ENCODE data around the gene NIT1.

NIT1 gene

DNA sequence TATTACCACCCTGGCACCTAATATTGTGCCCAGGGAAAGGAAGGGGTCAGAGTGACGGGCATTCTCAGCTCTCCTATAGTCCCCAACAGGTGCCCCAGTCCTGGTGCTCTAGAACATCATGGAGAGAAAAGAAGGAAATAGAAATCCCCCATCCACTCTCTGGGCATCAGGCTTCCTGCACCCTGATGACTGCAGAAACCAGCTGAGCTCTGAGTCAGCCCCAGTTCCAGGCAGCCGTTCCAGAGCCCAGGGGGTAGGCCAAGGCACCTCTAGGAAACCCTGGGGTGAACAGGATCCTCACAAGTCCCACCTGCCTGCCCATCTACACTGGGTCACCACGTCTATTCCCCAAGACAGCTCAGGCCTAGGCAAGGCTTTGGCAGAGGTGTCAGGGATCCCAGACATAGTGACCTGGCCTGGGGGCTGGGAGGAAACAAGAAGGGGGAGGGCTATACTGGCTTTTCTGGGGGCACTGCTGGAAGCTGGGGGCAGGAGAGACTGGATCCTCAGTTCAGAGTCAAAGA is 29.3 kb upstream of the NIT1 start:
- FAIRE-seq = no peak
- no peak for DNase-seq (ENCODE audit: insufficient read length)
- TF ChIP-seq POLR2AphosphoS5 (IDR thresholded peaks at IDR 0.05; ENCODE audit: low read depth, low read length) = no peak
- no peak for TF ChIP-seq TAF1 (IDR thresholded peaks at IDR 0.05; ENCODE audit: borderline replicate concordance, low read depth, low read length)
- TF ChIP-seq POLR2A (IDR thresholded peaks at IDR 0.05; ENCODE audit: low read depth, low read length) = no peak

DNA sequence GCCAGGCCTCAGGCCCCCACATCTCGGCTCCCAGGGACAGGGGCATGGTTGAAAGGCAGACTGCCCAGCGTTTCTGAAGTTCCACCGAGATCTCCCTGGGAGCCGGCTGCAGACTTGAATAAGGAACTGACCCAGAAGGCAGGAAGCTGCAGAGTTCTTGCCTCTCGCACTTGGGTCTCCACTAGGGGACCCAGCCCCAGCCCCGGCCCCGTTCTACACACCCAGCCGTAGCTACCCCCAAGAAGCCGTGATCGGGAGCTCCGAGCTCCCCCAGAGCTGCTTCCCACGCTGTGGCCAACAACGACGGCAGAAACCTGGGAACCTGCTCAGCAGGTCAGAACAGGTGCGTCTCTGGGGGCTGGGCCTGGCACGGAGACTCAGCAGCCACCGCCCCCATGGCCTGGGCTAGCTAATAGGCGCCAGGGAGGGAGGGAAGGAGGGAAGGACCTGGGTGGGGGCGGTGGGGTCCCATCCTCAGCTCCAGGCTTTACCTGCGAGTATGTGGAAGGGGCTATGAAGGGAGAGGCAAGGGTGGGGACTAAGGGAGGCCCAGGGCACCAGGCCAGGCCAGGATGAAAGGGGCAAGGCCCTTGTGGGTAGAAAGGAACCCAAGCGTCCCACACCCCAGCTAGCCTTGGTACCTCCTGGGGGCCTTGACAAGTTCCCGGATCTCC is 28.5 kb upstream of the NIT1 start, which contains the start of gene NECTIN4:
Gene NECTIN4, minus strand, starts transcription at position 308 of the 674 bp plus-strand sequence. Its CDS starts 262 bp downstream, at position 46.
- TF ChIP-seq POLR2A (IDR thresholded peaks at IDR 0.05; ENCODE audit: low read depth, low read length) = no peak
- TF ChIP-seq POLR2AphosphoS5 (IDR thresholded peaks at IDR 0.05; ENCODE audit: low read depth, low read length) = no peak
- FAIRE-seq (no peak), DNase-seq (ENCODE audit: insufficient read length) (no peak)

DNA sequence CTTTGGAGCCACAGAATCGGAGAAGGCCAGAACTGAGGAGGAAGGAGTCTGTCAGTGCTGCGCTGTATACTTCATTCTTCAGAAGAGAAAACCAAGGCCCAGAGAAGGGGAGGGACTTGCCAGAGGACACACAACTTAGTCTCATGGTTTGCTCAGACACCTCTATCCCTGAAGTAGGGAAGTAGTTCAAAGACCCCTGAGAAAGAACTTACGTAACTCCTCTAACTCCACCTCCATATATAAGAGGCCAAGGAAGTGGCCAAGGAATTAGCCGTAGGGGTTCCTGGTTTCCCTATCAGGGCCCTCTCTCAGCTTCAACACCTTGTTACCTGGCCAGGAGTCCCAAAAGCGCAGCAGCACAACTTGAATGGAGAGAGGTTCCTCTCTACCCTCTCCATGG is 28.0 kb upstream of the NIT1 start:
- FAIRE-seq = no peak
- DNase-seq (ENCODE audit: insufficient read length) = no peak
- no peak for TF ChIP-seq TAF1 (IDR thresholded peaks at IDR 0.05; ENCODE audit: borderline replicate concordance, low read depth, low read length)
- no peak for TF ChIP-seq POLR2AphosphoS5 (IDR thresholded peaks at IDR 0.05; ENCODE audit: low read depth, low read length)
- no peak for TF ChIP-seq POLR2A (IDR thresholded peaks at IDR 0.05; ENCODE audit: low read depth, low read length)

DNA sequence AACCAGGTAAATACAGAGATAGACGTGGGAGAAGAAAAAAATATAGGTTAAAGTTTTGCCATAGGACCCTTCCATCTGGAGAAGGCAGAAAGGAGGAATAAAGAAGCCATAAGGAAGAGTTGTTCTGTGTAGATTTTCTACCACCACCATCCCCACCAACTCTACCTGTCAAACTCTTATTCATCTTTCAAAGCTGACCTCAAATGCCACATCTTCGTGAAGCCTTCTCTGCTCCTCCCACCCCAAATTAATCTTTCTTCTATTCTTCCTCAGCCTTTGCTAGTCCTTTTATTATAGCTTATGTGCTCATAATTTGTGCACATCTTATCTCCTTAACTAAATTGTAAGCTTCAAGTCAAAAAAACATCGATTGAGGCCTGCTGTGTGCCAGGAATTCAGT is 27.3 kb upstream of the NIT1 start:
- DNase-seq (ENCODE audit: insufficient read length) (no peak), FAIRE-seq (no peak)
- TF ChIP-seq POLR2AphosphoS5 (IDR thresholded peaks at IDR 0.05; ENCODE audit: low read depth, low read length) (no peak), TAF1 (IDR thresholded peaks at IDR 0.05; ENCODE audit: borderline replicate concordance, low read depth, low read length) (no peak), POLR2A (IDR thresholded peaks at IDR 0.05; ENCODE audit: low read depth, low read length) (no peak)

DNA sequence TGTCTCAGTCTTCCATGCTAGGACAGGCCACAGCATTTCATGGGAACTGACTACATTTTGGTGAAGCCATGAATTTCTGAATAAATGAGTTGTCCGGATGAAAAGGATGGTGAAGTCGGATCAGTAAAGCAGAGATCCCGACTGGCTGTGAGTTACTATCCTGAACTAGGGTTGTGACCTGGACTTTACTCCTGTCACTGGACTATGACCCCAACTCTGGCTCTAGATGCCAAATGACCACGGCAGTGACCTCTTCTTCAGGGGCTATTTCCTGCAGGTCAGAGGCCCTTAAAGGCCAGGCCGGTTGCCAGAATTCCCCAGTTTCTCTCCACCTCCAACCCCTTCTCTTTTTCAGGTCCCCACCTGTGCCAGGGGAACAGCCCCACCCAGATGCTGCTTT is 26.8 kb upstream of the NIT1 start:
- TF ChIP-seq TAF1 (IDR thresholded peaks at IDR 0.05; ENCODE audit: borderline replicate concordance, low read depth, low read length) (no peak), POLR2AphosphoS5 (IDR thresholded peaks at IDR 0.05; ENCODE audit: low read depth, low read length) (no peak)
- DNase-seq (ENCODE audit: insufficient read length) = no peak
- FAIRE-seq = no peak

DNA sequence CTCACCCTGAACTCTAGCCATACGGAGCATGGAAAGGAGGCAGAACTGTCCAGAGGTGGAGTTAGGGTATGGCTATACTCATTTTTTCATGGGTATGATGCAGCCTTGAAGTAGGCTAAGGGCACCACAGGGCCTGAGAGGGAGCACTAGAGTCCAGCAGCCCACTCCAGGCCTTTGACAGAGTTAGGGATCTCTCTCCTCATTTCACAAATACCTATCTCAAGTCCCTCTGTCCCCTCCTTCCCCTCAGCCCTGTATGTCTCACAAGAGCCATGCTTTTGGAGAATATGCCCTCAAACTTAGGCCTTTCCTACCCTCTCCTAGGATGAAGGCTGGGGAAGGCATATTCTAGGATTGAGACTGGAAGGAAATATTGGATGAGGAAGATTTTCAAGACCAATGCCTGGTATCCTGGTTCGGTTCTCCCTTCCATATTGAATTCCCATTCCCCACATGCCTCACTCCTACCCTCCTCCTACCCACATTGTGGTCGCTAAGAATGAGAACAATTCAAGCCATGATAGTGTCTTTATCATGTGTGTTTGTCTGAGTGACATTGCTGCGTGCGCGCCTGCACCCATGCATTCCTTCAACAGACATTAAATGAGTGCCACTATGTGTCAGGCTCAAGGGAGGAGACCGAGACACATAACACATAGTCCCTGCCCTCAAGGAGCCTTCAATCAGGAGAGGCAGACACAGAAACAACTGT is 26.0 kb upstream of the NIT1 start:
- FAIRE-seq (no peak), DNase-seq (ENCODE audit: insufficient read length) (no peak)
- TF ChIP-seq TAF1 (IDR thresholded peaks at IDR 0.05; ENCODE audit: borderline replicate concordance, low read depth, low read length) (no peak), POLR2A (IDR thresholded peaks at IDR 0.05; ENCODE audit: low read depth, low read length) (no peak), POLR2AphosphoS5 (IDR thresholded peaks at IDR 0.05; ENCODE audit: low read depth, low read length) (no peak)

DNA sequence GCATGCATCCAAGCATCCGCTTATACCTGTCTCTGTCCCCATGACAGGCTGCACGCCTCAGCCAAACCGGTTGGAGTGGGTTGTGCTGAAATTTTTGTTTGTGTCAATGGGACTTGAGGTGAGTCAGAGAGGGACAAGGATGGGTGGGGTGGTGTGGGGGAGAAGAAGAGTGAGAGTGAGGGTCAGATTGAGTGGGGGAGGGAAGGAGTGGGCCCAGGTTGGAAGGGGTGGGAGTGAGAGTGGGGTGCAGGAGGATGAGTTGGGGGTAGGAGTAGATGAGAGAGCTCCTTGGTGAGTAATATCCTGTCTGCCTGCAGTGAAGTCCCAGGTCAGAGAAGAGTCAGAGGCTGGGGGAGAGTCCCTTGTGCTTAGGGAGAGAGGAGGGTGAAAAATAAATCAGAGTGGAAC is 25.3 kb upstream of the NIT1 start:
- TF ChIP-seq POLR2A (IDR thresholded peaks at IDR 0.05; ENCODE audit: low read depth, low read length) = no peak
- no peak for FAIRE-seq
- DNase-seq (ENCODE audit: insufficient read length) = no peak

DNA sequence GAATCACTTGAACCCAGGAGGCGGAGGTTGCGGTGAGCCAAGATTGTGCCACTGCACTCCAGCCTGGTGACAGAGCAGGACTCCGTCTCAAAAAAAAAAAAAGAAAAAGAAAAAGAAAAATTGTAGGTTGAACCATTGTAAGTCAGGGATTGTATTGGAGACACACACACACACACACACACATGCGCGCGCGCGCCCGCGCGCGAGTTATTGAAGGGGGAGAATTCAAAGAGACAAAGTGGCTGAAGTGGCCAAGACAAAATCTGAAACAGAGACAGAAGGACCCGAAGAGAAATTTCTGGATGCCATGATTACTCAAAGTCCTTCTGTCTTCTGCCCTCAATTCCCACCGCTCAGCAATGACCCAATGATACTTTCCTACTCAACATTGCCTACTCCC is 23.4 kb upstream of the NIT1 start:
- TF ChIP-seq TAF1 (IDR thresholded peaks at IDR 0.05; ENCODE audit: borderline replicate concordance, low read depth, low read length) (no peak), POLR2AphosphoS5 (IDR thresholded peaks at IDR 0.05; ENCODE audit: low read depth, low read length) (no peak), POLR2A (IDR thresholded peaks at IDR 0.05; ENCODE audit: low read depth, low read length) (no peak)
- DNase-seq (ENCODE audit: insufficient read length) = no peak
- no peak for FAIRE-seq

DNA sequence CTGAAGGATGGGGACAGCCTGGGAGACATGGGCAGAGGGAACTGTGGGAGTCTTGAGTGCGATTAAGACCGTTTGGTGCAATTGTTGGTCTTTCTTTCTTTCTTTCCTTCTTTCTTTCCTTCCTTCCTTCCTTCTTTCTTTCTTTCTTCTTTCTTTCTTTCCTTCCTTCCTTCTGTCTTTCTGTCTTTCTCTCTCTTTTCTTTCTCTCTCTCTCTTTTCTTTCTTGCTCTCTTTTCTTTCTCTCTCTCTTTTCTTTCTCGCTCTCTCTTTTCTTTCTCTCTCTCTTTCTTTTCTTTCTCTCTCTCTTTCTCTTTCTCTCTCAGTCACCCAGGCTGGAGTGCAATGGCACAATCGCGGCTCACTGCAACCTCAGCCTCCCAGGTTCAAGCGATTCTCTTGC is 22.7 kb upstream of the NIT1 start:
- FAIRE-seq = no peak
- TF ChIP-seq POLR2A (IDR thresholded peaks at IDR 0.05; ENCODE audit: low read depth, low read length) (no peak), POLR2AphosphoS5 (IDR thresholded peaks at IDR 0.05; ENCODE audit: low read depth, low read length) (no peak), TAF1 (IDR thresholded peaks at IDR 0.05; ENCODE audit: borderline replicate concordance, low read depth, low read length) (no peak)
- DNase-seq (ENCODE audit: insufficient read length) = no peak

DNA sequence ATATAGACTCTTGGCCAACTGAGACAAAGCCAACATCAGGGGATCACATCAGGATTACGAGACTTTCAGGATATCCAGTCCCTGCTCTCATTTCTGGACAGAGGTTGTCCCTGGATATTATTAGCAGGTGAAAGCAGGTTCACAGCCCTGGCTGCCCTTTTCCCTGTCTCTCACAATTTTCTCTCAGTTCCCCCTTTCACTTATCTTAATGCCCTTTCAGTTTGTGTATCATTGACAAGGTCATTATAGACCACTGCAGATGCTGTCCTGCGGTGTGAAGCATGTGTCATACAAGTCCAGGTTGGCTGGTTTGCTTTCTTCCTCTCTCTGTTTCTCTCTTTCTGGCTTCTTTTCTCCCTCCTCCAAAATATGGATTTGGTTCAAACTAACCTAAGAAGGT is 21.9 kb upstream of the NIT1 start:
- peak; percentile 65 for FAIRE-seq
- TF ChIP-seq TAF1 (IDR thresholded peaks at IDR 0.05; ENCODE audit: borderline replicate concordance, low read depth, low read length) (no peak), POLR2A (IDR thresholded peaks at IDR 0.05; ENCODE audit: low read depth, low read length) (no peak), POLR2AphosphoS5 (IDR thresholded peaks at IDR 0.05; ENCODE audit: low read depth, low read length) (no peak)

DNA sequence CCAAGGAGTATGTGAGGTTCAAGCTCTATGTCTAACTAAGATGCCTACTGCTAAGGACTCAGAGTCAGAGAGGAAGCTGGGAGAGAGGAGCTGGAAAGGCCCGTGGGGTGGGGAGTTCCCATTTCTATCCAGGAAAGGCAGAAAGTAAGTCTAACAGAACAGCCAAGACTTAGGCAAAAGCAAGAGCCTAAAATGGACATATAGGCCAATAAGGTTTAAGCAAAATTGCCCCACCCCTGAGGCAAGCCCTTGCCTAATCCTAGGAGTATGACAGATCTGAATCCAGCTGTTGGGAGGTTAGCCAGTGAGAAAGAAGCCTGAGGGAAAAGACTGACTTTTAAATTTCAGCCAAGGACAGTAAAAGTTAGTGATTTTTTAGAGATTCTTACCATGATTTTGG is 21.4 kb upstream of the NIT1 start:
- FAIRE-seq (peak; percentile 5), DNase-seq (ENCODE audit: insufficient read length) (no peak)
- no peak for TF ChIP-seq POLR2A (IDR thresholded peaks at IDR 0.05; ENCODE audit: low read depth, low read length)
- no peak for TF ChIP-seq POLR2AphosphoS5 (IDR thresholded peaks at IDR 0.05; ENCODE audit: low read depth, low read length)
- no peak for TF ChIP-seq TAF1 (IDR thresholded peaks at IDR 0.05; ENCODE audit: borderline replicate concordance, low read depth, low read length)

More for the DNA sequence above, 21.9 kb upstream of the NIT1 start:
- no peak for DNase-seq (ENCODE audit: insufficient read length)
